NK-92 treated with Interleukin-12 subunit alpha and Interleukin-12 subunit beta, amount 100 ng/mL, for 24 hours (cell line): ENCODE results near the gene PARD3.

Source experiments
- DNase-seq: peaks from one replicate; lab custom pipeline; 2025; lab: John Stamatoyannopoulos, UW

Gene PARD3

GRCh38 chr10:34101001-34101400 lies 714.1 kb downstream of the PARD3 start:
- no peak for DNase-seq

GRCh38 chr10:34098821-34099567 lies 716.1 kb downstream of the PARD3 start:
- DNase-seq, result no peak

- DNase-seq, result no peak
Observed at GRCh38 chr10:34097682-34098081, 717.4 kb downstream of the PARD3 start.

- no peak for DNase-seq
Observed at GRCh38 chr10:34094961-34095360, 720.1 kb downstream of the PARD3 start.

- no peak for DNase-seq
Observed at GRCh38 chr10:34094146-34094696, 720.9 kb downstream of the PARD3 start.

GRCh38 chr10:34092891-34093290 lies 722.2 kb downstream of the PARD3 start:
- DNase-seq, result no peak

- no peak for DNase-seq
Observed at GRCh38 chr10:34091635-34092195, 723.4 kb downstream of the PARD3 start.

GRCh38 chr10:34089253-34089652 lies 725.8 kb downstream of the PARD3 start:
- no peak for DNase-seq

GRCh38 chr10:34088208-34088794 lies 726.8 kb downstream of the PARD3 start:
- no peak for DNase-seq

- DNase-seq, result no peak
Observed at GRCh38 chr10:34087095-34087418, 728.0 kb downstream of the PARD3 start.

GRCh38 chr10:34083567-34083966 lies 731.5 kb downstream of the PARD3 start:
- no peak for DNase-seq

- no peak for DNase-seq
Observed at GRCh38 chr10:34081948-34082347, 733.1 kb downstream of the PARD3 start.

GRCh38 chr10:34081347-34081743 lies 733.8 kb downstream of the PARD3 start:
- DNase-seq, result no peak

GRCh38 chr10:34080485-34081346 lies 734.4 kb downstream of the PARD3 start:
- no peak for DNase-seq

GRCh38 chr10:34079702-34080484 lies 735.2 kb downstream of the PARD3 start:
- DNase-seq, result no peak

GRCh38 chr10:34078745-34079470 lies 736.2 kb downstream of the PARD3 start:
- DNase-seq, result no peak

GRCh38 chr10:34078017-34078744 lies 736.9 kb downstream of the PARD3 start:
- no peak for DNase-seq

- DNase-seq, result no peak
Observed at GRCh38 chr10:34076443-34076842, 738.7 kb downstream of the PARD3 start.

- no peak for DNase-seq
Observed at GRCh38 chr10:34075254-34075926, 739.7 kb downstream of the PARD3 start.

GRCh38 chr10:34074051-34074450 lies 741.0 kb downstream of the PARD3 start:
- DNase-seq, result no peak
